Uterus (tissue), 4 donors: ENCODE results near the gene WASHC4. TPM values are rescaled to one million over a fixed set of nuclear protein-coding genes. Genes with fewer than 3 reads are reported as not detected.

ENCODE experiments used
- DNase-seq, 2 donors: peaks; one replicate each; pipeline ENCODE4 v3.0.0-alpha.2; 2019 to 2020
- H3K27ac ChIP-seq, 2 donors: fragments of 200-600 bp; sonication (generic); 1 replicate in 1 of 2; 2 replicates in 1 of 2; pipeline ENCODE4 v1.5.1; 2016 to 2018
- H3K27me3 ChIP-seq, 2 donors: fragments of 200-600 bp; sonication (generic); one replicate each; pipeline ENCODE4 v1.5.1; 2018 to 2019; ENCODE audit warnings: control low read depth in 1 of 2
- H3K36me3 ChIP-seq, 2 donors: fragments of 200-600 bp; sonication (generic); one replicate each; pipeline ENCODE4 v1.5.1; 2019; ENCODE audit warnings: control low read depth in 1 of 2
- H3K4me1 ChIP-seq, 2 donors: fragments of 200-600 bp; sonication (generic); one replicate each; pipeline ENCODE4 v1.5.1; 2018 to 2019; ENCODE audit warnings: control low read depth in 1 of 2
- H3K4me3 ChIP-seq, 2 donors: fragments of 200-600 bp; sonication (generic); 1 replicate in 1 of 2; 2 replicates in 1 of 2; pipeline ENCODE4 v1.5.1; 2018 to 2019; ENCODE audit warnings: mild to moderate bottlenecking in 1 of 2
- H3K9me3 ChIP-seq, 2 donors: fragments of 200-600 bp; sonication (generic); one replicate each; pipeline ENCODE4 v1.5.1; 2019; ENCODE audit warnings: control low read depth in 1 of 2
- POLR2A ChIP-seq, 2 donors: fragments of 450-650 bp; IDR thresholded peaks; one replicate each; pipeline ENCODE4 v1.6.1; 2016; ENCODE audit warnings: antibody characterized with exemption in 2 of 2, mild to moderate bottlenecking in 1 of 2, moderate library complexity in 1 of 2
- intact Hi-C: fragments of 100-400 bp; cut with DNase I; formaldehyde crosslinking; loops from one replicate; pipeline ENCODE4 v1.15.1; 2023; ENCODE audit warnings: low total_unique reads
- total RNA-seq, 4 donors: library from RNA; depleted of rRNA in 3 of 4; stranded (reverse); fragments of >200 nt in 3 of 4; gene quantifications; one replicate each; pipeline versions ENCODE4 v1.1.0 to v1.2.4, GENCODE V29; 2014 to 2023
- TF ChIP-seq, protein P1 (sequence below), 4 experiments: fragments of 200-600 bp in 2 of 4; fragments of 450-650 bp in 2 of 4; sonication (generic) in 2 of 4; IDR thresholded peaks; one replicate each; pipeline ENCODE4 v1.5.1; 2016 to 2019; ENCODE audit warnings: antibody characterized with exemption in 4 of 4, mild to moderate bottlenecking in 2 of 4, moderate library complexity in 1 of 4
- donor health status: DM: yes; HTN: yes; CAD: no.

WASHC4 gene
- total RNA-seq, 4 donors from 2014 or later: 44.1 to 162 (median 59.9) TPM

- DNase-seq: peak; percentile 81 to 84
These were observed 23.0 kb upstream of the WASHC4 start, which contains the start of gene ALDH1L2 for GRCh38 chr12:105084251-105085250. Gene ALDH1L2, minus strand, starts transcription at chr12:105084458. Its CDS starts 22 bp downstream, at chr12:105084436.

DNA sequence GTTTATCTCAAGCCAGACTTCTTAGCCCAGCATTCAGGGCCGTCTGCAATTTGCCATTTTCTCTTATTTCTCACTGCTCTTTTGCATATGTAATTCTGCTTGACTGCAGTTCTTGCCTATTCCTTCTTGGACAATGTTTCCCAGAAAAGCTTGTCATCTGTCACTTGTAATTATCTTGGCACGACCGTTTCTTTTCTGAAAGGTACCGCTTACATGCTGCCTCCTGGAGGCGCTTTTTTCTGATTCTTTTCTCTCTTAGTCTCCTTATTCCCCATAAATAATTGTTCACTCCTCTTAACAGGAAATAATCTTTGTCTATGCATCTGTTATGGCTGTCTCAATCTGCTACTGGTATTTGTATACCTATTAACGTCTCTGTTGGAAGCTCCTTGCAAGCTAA is 22.0 kb upstream of the WASHC4 start:
- Histone ChIP-seq H3K27ac (no peak overlapping the region), H3K36me3 (no peaks in the 10 kb centered on the region), H3K9me3 (no peaks in the 10 kb centered on the region), H3K4me1 (no peaks in the 10 kb centered on the region), H3K4me3 (no peak overlapping the region), H3K27me3 (no peaks in the 10 kb centered on the region)
- TF ChIP-seq POLR2A (IDR thresholded peaks at IDR 0.05): no peak
- TF ChIP-seq, protein P1, sequence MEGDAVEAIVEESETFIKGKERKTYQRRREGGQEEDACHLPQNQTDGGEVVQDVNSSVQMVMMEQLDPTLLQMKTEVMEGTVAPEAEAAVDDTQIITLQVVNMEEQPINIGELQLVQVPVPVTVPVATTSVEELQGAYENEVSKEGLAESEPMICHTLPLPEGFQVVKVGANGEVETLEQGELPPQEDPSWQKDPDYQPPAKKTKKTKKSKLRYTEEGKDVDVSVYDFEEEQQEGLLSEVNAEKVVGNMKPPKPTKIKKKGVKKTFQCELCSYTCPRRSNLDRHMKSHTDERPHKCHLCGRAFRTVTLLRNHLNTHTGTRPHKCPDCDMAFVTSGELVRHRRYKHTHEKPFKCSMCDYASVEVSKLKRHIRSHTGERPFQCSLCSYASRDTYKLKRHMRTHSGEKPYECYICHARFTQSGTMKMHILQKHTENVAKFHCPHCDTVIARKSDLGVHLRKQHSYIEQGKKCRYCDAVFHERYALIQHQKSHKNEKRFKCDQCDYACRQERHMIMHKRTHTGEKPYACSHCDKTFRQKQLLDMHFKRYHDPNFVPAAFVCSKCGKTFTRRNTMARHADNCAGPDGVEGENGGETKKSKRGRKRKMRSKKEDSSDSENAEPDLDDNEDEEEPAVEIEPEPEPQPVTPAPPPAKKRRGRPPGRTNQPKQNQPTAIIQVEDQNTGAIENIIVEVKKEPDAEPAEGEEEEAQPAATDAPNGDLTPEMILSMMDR (IDR thresholded peaks at IDR 0.05): no peak
- intact Hi-C loops: no loop called here
- no peak for DNase-seq

More at GRCh38 chr12:105084251-105085250, 23.0 kb upstream of the WASHC4 start, which contains the start of gene ALDH1L2:
- H3K27me3 ChIP-seq: no peaks in the 10 kb centered on the region
- TF ChIP-seq, protein P1 (IDR thresholded peaks at IDR 0.05): no peak
- peak in 1 of 2 donors; percentile 31 for TF ChIP-seq POLR2A (IDR thresholded peaks at IDR 0.05)
- H3K27ac ChIP-seq: peak within 1 kb of the TSS; percentile 28 to 41
- intact Hi-C loops: no loop called here
- no peaks in the 10 kb centered on the region for H3K9me3 ChIP-seq
- H3K36me3 ChIP-seq: no peaks in the 10 kb centered on the region
- no peaks in the 10 kb centered on the region for H3K4me1 ChIP-seq
- peak within 1 kb of the TSS; percentile 48 to 51 for H3K4me3 ChIP-seq

GRCh38 chr12:105089817-105090216 is 17.7 kb upstream of the WASHC4 start:
- TF ChIP-seq, protein P1 (IDR thresholded peaks at IDR 0.05): no peak
- TF ChIP-seq POLR2A (IDR thresholded peaks at IDR 0.05): no peak
- H3K36me3 ChIP-seq: no peaks in the 10 kb centered on the region
- H3K4me3 ChIP-seq: no peak overlapping the region
- no peak for DNase-seq
- H3K4me1 ChIP-seq: no peaks in the 10 kb centered on the region
- intact Hi-C loops: no loop called here
- no peaks in the 10 kb centered on the region for H3K27me3 ChIP-seq
- H3K9me3 ChIP-seq: peaks cover 0 to 1% of the 10 kb centered on the region in 2 donors
- no peak overlapping the region for H3K27ac ChIP-seq

DNA sequence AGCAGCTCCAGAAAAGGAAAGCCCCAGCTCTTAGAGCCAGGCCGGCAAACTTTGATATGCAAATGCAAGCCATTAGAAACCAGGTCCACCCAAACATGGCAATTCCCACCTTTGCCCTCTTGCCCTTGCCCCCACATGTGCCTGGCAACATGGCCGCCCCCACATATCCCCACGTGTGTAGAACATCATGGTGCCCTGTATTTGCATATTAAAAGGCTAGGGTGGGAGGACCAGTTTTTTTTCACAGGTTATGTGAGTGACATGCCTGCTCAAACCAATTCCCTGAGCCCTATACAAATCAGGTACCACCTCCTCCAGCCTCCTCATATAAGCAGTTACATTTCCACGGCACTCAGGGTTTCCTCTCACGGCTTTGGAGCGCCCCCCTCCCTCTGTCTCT is 17.2 kb upstream of the WASHC4 start:
- Histone ChIP-seq H3K4me3 (no peak overlapping the region), H3K27me3 (no peaks in the 10 kb centered on the region), H3K36me3 (no peaks in the 10 kb centered on the region), H3K9me3 (peaks cover 0 to 3% of the 10 kb centered on the region in 2 donors), H3K27ac (no peak overlapping the region), H3K4me1 (no peaks in the 10 kb centered on the region)
- DNase-seq: no peak
- intact Hi-C loops: no loop called here
- TF ChIP-seq, protein P1 (IDR thresholded peaks at IDR 0.05): no peak
- no peak for TF ChIP-seq POLR2A (IDR thresholded peaks at IDR 0.05)
